CD4-positive, alpha-beta T cell (primary cell): ENCODE measurements around the gene WDFY3. TPM values are rescaled to one million over a fixed set of nuclear protein-coding genes. Genes with fewer than 3 reads are reported as not detected.

Experiments used
- ATAC-seq: fragments of 200-7000 bp; cut with Tn5 transposase; one replicate; pipeline ENCODE4 v1.10.0; 2022; ENCODE audit warnings: mild to moderate bottlenecking; ENCODE audit not compliant: poor library complexity
- CTCF ChIA-PET: fragments of 350-600 bp; sonication (Branson Sonifier 250); formaldehyde crosslinking; loops from one replicate; lab custom pipeline; 2021; ENCODE audit warnings: antibody characterized with exemption, inconsistent platforms; lab: Charles Lee
- POLR2A ChIA-PET: fragments of 350-600 bp; sonication (Branson Sonifier 250); formaldehyde crosslinking; loops from one replicate; lab custom pipeline; 2021; ENCODE audit warnings: antibody characterized with exemption, inconsistent platforms; lab: Charles Lee
- DNase-seq, 14 experiments: peaks; one replicate each; pipeline ENCODE4 v3.0.0-alpha.2; 2013 to 2020; ENCODE audit warnings: mixed read lengths in 2 of 14
- H3K27ac ChIP-seq, 2 donors: one replicate each; pipeline versions ENCODE4 v1.5.1 to v1.7.0; 2013; ENCODE audit warnings: low read length in 2 of 2, low read depth in 1 of 2, mild to moderate bottlenecking in 1 of 2
- H3K27me3 ChIP-seq, 2 experiments: 1 replicate in 1 of 2; 2 replicates in 1 of 2; pipeline versions ENCODE4 v1.6.1 to v1.7.0; 2013; ENCODE audit warnings: low read length in 2 of 2, control low read depth in 1 of 2, mild to moderate bottlenecking in 1 of 2, moderate library complexity in 1 of 2; ENCODE audit not compliant: insufficient read depth in 2 of 2, control insufficient read depth in 1 of 2
- H3K36me3 ChIP-seq: one replicate; pipeline ENCODE4 v1.6.1; 2013; ENCODE audit warnings: low read length, control low read depth; ENCODE audit not compliant: insufficient read depth
- H3K4me1 ChIP-seq: one replicate; pipeline ENCODE4 v1.6.1; 2013; ENCODE audit warnings: low read length, control low read depth; ENCODE audit not compliant: insufficient read depth
- H3K4me3 ChIP-seq: one replicate; pipeline ENCODE4 v1.5.1; 2013; ENCODE audit warnings: mild to moderate bottlenecking, low read length, moderate library complexity
- H3K9me3 ChIP-seq, 2 experiments: 1 replicate in 1 of 2; 2 replicates in 1 of 2; pipeline versions ENCODE4 v1.6.1 to v1.7.0; 2013; ENCODE audit warnings: low read length in 2 of 2, mild to moderate bottlenecking in 2 of 2, control low read depth in 1 of 2, moderate library complexity in 1 of 2; ENCODE audit not compliant: control insufficient read depth in 1 of 2, insufficient read depth in 1 of 2
- H3K27ac Mint-ChIP-seq: one replicate; pipeline ENCODE4 v1.8.0; 2020; ENCODE audit warnings: mixed read lengths
- H3K27me3 Mint-ChIP-seq: one replicate; pipeline ENCODE4 v1.8.0; 2021; ENCODE audit warnings: mixed read lengths
- H3K36me3 Mint-ChIP-seq: one replicate; pipeline ENCODE4 v1.8.0; 2021; ENCODE audit warnings: low read depth, mixed read lengths
- H3K4me1 Mint-ChIP-seq: one replicate; pipeline ENCODE4 v1.8.0; 2021; ENCODE audit warnings: low read depth, mixed read lengths
- H3K4me3 Mint-ChIP-seq: one replicate; pipeline ENCODE4 v1.8.0; 2020; ENCODE audit warnings: mild to moderate bottlenecking, mixed read lengths
- H3K9me3 Mint-ChIP-seq: one replicate; pipeline ENCODE4 v1.8.0; 2020; ENCODE audit warnings: mixed read lengths
- intact Hi-C, 2 experiments: fragments of 100-400 bp; cut with DNase I in 1 of 2; cut with micrococcal nuclease in 1 of 2; formaldehyde crosslinking; loops; one replicate each; pipeline versions ENCODE4 v1.15.1 to v1.9.0; 2023 to 2025; cut with DNase I, micrococcal nuclease
- total RNA-seq, 174 experiments: library from RNA in 2 of 174; stranded (reverse) in 2 of 174; gene quantifications; one replicate each; pipeline ENCODE4 v1.2.3 and lab custom pipeline; 2021 to 2026
- TF ChIP-seq, protein P1 (sequence below): fragments of 200-600 bp; IDR thresholded peaks from one replicate; pipeline ENCODE4 v1.8.0; 2022; ENCODE audit warnings: antibody characterized with exemption, mild to moderate bottlenecking

WDFY3 gene
- total RNA-seq, 2 experiments from 2014 or later = 0.60 to 0.75 TPM

DNA sequence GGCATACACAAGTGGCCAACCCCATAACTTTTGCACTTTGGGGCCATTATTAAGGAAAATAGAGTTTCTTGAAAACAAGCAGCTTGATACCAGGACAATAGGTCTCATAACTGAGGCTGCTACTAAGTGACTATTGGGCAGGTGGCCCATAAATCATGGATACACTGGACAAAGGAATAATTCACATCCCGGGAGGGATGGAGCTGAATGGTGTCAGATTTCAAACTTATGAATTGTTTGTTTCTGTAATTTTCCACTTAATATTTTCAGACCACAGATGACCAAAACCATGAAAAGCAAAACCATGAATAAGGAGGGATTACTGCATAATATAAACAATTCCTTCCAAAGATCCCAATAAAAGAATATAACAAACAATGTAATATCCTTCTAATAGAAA is 114.4 kb downstream of the WDFY3 start:
- Mint-ChIP-seq H3K4me3 (no peak overlapping the region), H3K36me3 (no peaks in the 10 kb centered on the region), H3K9me3 (no peaks in the 10 kb centered on the region), H3K27me3 (no peaks in the 10 kb centered on the region), H3K4me1 (no peaks in the 10 kb centered on the region), H3K27ac (no peak overlapping the region)
- Histone ChIP-seq H3K27ac (no peak overlapping the region), H3K9me3 (no peaks in the 10 kb centered on the region), H3K4me3 (no peak overlapping the region), H3K4me1 (no peaks in the 10 kb centered on the region), H3K27me3 (no peaks in the 10 kb centered on the region), H3K36me3 (no peaks in the 10 kb centered on the region)
- no peak for ATAC-seq
- intact Hi-C loops = no loop called here
- ChIA-PET POLR2A (no interaction called here), CTCF (no interaction called here)
- no peak for DNase-seq
- TF ChIP-seq, protein P1, sequence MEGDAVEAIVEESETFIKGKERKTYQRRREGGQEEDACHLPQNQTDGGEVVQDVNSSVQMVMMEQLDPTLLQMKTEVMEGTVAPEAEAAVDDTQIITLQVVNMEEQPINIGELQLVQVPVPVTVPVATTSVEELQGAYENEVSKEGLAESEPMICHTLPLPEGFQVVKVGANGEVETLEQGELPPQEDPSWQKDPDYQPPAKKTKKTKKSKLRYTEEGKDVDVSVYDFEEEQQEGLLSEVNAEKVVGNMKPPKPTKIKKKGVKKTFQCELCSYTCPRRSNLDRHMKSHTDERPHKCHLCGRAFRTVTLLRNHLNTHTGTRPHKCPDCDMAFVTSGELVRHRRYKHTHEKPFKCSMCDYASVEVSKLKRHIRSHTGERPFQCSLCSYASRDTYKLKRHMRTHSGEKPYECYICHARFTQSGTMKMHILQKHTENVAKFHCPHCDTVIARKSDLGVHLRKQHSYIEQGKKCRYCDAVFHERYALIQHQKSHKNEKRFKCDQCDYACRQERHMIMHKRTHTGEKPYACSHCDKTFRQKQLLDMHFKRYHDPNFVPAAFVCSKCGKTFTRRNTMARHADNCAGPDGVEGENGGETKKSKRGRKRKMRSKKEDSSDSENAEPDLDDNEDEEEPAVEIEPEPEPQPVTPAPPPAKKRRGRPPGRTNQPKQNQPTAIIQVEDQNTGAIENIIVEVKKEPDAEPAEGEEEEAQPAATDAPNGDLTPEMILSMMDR = no peak

DNA sequence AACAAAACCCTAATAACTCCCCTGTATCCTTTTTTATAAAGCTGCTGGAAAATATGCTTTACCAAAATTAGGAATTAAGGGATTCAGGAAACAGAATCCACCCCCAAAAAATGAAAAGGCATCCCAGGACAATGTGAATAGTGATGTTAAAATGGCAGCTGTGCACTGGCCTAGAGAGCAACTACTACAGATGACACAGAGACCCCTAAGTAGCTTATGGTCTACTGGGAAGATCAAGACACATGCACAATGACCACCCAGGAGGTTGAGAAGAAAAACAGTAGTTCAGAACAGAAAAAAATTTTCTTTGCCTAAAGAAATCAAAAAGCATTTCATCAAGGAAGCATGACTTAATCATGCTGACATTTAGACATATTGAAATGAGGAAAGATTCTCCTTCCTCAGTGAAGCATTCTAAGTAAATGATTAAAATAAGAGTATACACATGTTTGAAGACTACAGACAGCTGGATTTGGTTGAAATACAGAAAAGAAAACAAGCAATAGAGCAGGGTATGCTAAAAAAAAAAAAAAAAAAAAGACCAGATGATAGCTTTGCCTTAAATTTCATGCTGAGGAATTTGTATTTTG is 117.3 kb downstream of the WDFY3 start:
- no peaks in the 10 kb centered on the region for H3K4me1 Mint-ChIP-seq

DNA sequence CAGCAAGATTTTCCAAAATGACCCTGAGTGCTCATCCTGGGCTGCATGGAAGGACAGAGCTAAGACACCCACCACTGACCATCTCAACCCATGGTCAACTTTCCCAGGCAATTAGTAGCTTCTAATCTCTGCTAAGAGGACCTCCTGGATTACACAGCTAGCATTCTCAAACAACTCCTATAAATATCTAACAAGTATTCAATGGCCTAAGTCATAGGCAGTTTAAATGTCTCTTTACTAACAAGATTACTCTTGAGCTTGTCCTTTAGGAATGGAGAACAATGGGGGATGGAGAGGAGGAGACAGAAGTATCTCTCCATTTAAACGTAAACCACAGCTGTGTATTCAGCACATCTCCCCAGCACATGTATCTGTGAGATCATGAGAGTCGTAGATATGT is 118.1 kb downstream of the WDFY3 start:
- Mint-ChIP-seq H3K36me3 (no peaks in the 10 kb centered on the region), H3K4me1 (no peaks in the 10 kb centered on the region), H3K9me3 (no peaks in the 10 kb centered on the region), H3K4me3 (no peak overlapping the region), H3K27me3 (no peaks in the 10 kb centered on the region), H3K27ac (no peak overlapping the region)
- Histone ChIP-seq H3K4me1 (no peaks in the 10 kb centered on the region), H3K27me3 (no peaks in the 10 kb centered on the region), H3K36me3 (no peaks in the 10 kb centered on the region), H3K9me3 (no peaks in the 10 kb centered on the region), H3K4me3 (no peak overlapping the region), H3K27ac (no peak overlapping the region)
- TF ChIP-seq, protein P1 = no peak
- DNase-seq (no peak), ATAC-seq (no peak)
- POLR2A ChIA-PET = no interaction called here
- CTCF ChIA-PET = no interaction called here
- intact Hi-C loops = no loop called here

More for the DNA sequence above, 117.3 kb downstream of the WDFY3 start:
- intact Hi-C loops = no loop called here
- TF ChIP-seq, protein P1 = no peak
- Histone ChIP-seq H3K27ac (no peak overlapping the region), H3K9me3 (no peaks in the 10 kb centered on the region), H3K27me3 (no peaks in the 10 kb centered on the region), H3K4me3 (no peak overlapping the region), H3K4me1 (no peaks in the 10 kb centered on the region), H3K36me3 (no peaks in the 10 kb centered on the region)
- no peak overlapping the region for H3K4me3 Mint-ChIP-seq
- no peak overlapping the region for H3K27ac Mint-ChIP-seq
- POLR2A ChIA-PET = no interaction called here
- no peaks in the 10 kb centered on the region for H3K9me3 Mint-ChIP-seq
- H3K27me3 Mint-ChIP-seq = no peaks in the 10 kb centered on the region
- CTCF ChIA-PET = no interaction called here
- no peak for DNase-seq
- H3K36me3 Mint-ChIP-seq = no peaks in the 10 kb centered on the region
- no peak for ATAC-seq
